Measurements from ENCODE around the gene NRF1.
"Not testable (repeated sequence)": the region's sequence is repeated elsewhere in the genome, so short reads cannot be mapped to it uniquely, and the experiment has no call there.

- not testable (repeated sequence) for TF ChIP-seq CTCF (IDR thresholded peaks at IDR 0.05); JUNB (IDR thresholded peaks at IDR 0.05); MAX (IDR thresholded peaks at IDR 0.05); TP53 (CRISPR knock-in tag; IDR thresholded peaks at IDR 0.05); EP300 (IDR thresholded peaks at IDR 0.05); CBX2 (IDR thresholded peaks at IDR 0.05; ENCODE audit: borderline replicate concordance, low read depth); POLR2A (IDR thresholded peaks at IDR 0.05; ENCODE audit: low read length); EHMT2 (IDR thresholded peaks at IDR 0.05; ENCODE audit: low read depth); CEBPB (IDR thresholded peaks at IDR 0.05); RAD21 (conservative IDR thresholded peaks at IDR 0.05 in 1 of 2, IDR thresholded peaks at IDR 0.05 in 1 of 2); RARB (CRISPR knock-in tag; IDR thresholded peaks at IDR 0.05)
Observed at GRCh38 chr7:129604021-129604420, 7.5 kb upstream of the NRF1 start.

Data from A549 (cell line).